SK-N-SH treated with all-trans-retinoic acid at 6 μM for 48 hours (cell line): ENCODE data around the gene COG6.

ENCODE experiments used
- ARNTL ChIP-seq: fragments of 450-650 bp; formaldehyde crosslinking; IDR thresholded peaks from 2 replicates; pipeline ENCODE4 v1.5.0; 2020; ENCODE audit warnings: low read depth, mild to moderate bottlenecking, moderate library complexity, borderline replicate concordance
- CSDC2 ChIP-seq: fragments of 250-450 bp; sonication (Bioruptor Pico); IDR thresholded peaks from 2 replicates; pipeline ENCODE4 v1.5.0; 2020; ENCODE audit warnings: mild to moderate bottlenecking, moderate library complexity
- ESRRG ChIP-seq: fragments of 250-450 bp; sonication (Bioruptor Pico); IDR thresholded peaks from 2 replicates; pipeline ENCODE4 v1.6.1; 2021; ENCODE audit warnings: mild to moderate bottlenecking
- ISL1 ChIP-seq: fragments of 250-450 bp; sonication (Bioruptor Pico); IDR thresholded peaks from 2 replicates; pipeline ENCODE4 v2.1.2; 2022; ENCODE audit warnings: mild to moderate bottlenecking, moderate library complexity
- RARB ChIP-seq: fragments of 250-450 bp; sonication (Bioruptor Pico); IDR thresholded peaks from 2 replicates; pipeline ENCODE4 v1.8.0; 2021; ENCODE audit warnings: mild to moderate bottlenecking, moderate library complexity
- TOX ChIP-seq: fragments of 250-450 bp; sonication (Bioruptor Pico); IDR thresholded peaks from 2 replicates; pipeline ENCODE4 v1.8.0; 2021; ENCODE audit warnings: mild to moderate bottlenecking, moderate library complexity, borderline replicate concordance
- ZC3H10 ChIP-seq: fragments of 250-450 bp; sonication (Bioruptor Pico); IDR thresholded peaks from 2 replicates; pipeline ENCODE4 v1.5.1; 2021; ENCODE audit warnings: mild to moderate bottlenecking, moderate library complexity
- ZFP3 ChIP-seq: fragments of 250-450 bp; sonication (Bioruptor Pico); IDR thresholded peaks from 2 replicates; pipeline ENCODE4 v1.5.0; 2020; ENCODE audit warnings: mild to moderate bottlenecking, moderate library complexity
- ZFP30 ChIP-seq: fragments of 450-650 bp; formaldehyde crosslinking; IDR thresholded peaks from 2 replicates; pipeline ENCODE4 v1.5.0; 2022; ENCODE audit warnings: mild to moderate bottlenecking, moderate library complexity
- ZNF565 ChIP-seq: fragments of 450-650 bp; formaldehyde crosslinking; conservative IDR thresholded peaks from 2 replicates; pipeline ENCODE4 v1.5.0; 2020; ENCODE audit warnings: low read depth, mild to moderate bottlenecking, moderate library complexity
- ZNF8 ChIP-seq: fragments of 450-650 bp; formaldehyde crosslinking; IDR thresholded peaks from 2 replicates; pipeline ENCODE4 v1.5.0; 2020; ENCODE audit warnings: mild to moderate bottlenecking, moderate library complexity
- TF ChIP-seq, protein P1 (sequence below): fragments of 250-450 bp; sonication (Bioruptor Pico); IDR thresholded peaks from 2 replicates; pipeline ENCODE4 v1.8.0; 2020; ENCODE audit warnings: mild to moderate bottlenecking, moderate library complexity, borderline replicate concordance
- TF ChIP-seq, protein P2 (sequence below): fragments of 250-450 bp; sonication (Bioruptor Pico); IDR thresholded peaks from 2 replicates; pipeline ENCODE4 v1.5.1; 2020; ENCODE audit warnings: low read depth, mild to moderate bottlenecking, moderate library complexity
- TF ChIP-seq, protein P3 (sequence below): fragments of 250-450 bp; sonication (Bioruptor Pico); IDR thresholded peaks from 2 replicates; pipeline ENCODE4 v1.5.1; 2021; ENCODE audit warnings: mild to moderate bottlenecking, moderate library complexity

DNA sequence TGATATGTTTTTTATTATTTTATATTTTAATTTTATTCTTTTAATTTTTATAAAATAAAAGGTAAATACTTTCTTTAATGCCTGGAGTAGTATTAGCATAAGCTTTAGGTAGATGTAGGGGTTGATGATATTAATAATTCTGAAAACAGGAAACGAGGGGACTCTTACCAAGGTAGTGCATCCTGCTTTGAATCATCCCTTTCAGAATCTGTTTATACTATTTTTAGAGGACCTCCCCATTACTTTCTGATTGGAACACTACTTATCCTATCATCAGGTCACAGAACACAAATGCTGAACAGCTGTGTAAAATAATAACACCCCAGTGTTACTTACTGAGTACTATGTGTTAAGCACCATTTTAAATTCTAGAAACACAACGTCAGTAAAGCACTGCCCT, 27.3 kb downstream of the COG6 start:
- no peak for TF ChIP-seq ESRRG (CRISPR knock-in tag)
- TF ChIP-seq, protein P1, sequence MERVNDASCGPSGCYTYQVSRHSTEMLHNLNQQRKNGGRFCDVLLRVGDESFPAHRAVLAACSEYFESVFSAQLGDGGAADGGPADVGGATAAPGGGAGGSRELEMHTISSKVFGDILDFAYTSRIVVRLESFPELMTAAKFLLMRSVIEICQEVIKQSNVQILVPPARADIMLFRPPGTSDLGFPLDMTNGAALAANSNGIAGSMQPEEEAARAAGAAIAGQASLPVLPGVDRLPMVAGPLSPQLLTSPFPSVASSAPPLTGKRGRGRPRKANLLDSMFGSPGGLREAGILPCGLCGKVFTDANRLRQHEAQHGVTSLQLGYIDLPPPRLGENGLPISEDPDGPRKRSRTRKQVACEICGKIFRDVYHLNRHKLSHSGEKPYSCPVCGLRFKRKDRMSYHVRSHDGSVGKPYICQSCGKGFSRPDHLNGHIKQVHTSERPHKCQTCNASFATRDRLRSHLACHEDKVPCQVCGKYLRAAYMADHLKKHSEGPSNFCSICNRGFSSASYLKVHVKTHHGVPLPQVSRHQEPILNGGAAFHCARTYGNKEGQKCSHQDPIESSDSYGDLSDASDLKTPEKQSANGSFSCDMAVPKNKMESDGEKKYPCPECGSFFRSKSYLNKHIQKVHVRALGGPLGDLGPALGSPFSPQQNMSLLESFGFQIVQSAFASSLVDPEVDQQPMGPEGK (CRISPR knock-in tag): no peak
- no peak for TF ChIP-seq RARB (CRISPR knock-in tag)
- no peak for TF ChIP-seq ZC3H10 (CRISPR knock-in tag)
- no peak for TF ChIP-seq ZFP30
- TF ChIP-seq ZNF8: no peak
- no peak for TF ChIP-seq CSDC2 (CRISPR knock-in tag)
- no peak for TF ChIP-seq ISL1 (CRISPR knock-in tag)
- TF ChIP-seq ARNTL: no peak
- TF ChIP-seq, protein P2, sequence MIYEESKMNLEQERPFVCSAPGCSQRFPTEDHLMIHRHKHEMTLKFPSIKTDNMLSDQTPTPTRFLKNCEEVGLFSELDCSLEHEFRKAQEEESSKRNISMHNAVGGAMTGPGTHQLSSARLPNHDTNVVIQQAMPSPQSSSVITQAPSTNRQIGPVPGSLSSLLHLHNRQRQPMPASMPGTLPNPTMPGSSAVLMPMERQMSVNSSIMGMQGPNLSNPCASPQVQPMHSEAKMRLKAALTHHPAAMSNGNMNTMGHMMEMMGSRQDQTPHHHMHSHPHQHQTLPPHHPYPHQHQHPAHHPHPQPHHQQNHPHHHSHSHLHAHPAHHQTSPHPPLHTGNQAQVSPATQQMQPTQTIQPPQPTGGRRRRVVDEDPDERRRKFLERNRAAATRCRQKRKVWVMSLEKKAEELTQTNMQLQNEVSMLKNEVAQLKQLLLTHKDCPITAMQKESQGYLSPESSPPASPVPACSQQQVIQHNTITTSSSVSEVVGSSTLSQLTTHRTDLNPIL (CRISPR knock-in tag): no peak
- TF ChIP-seq, protein P3, sequence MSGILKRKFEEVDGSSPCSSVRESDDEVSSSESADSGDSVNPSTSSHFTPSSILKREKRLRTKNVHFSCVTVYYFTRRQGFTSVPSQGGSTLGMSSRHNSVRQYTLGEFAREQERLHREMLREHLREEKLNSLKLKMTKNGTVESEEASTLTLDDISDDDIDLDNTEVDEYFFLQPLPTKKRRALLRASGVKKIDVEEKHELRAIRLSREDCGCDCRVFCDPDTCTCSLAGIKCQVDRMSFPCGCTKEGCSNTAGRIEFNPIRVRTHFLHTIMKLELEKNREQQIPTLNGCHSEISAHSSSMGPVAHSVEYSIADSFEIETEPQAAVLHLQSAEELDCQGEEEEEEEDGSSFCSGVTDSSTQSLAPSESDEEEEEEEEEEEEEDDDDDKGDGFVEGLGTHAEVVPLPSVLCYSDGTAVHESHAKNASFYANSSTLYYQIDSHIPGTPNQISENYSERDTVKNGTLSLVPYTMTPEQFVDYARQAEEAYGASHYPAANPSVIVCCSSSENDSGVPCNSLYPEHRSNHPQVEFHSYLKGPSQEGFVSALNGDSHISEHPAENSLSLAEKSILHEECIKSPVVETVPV (CRISPR knock-in tag): no peak
- TF ChIP-seq ZFP3: no peak
- TF ChIP-seq ZNF565 (CRISPR knock-in tag): no peak
- TF ChIP-seq TOX (CRISPR knock-in tag): no peak
